ENCODE results near the gene PRR30.

Gene PRR30

DNA sequence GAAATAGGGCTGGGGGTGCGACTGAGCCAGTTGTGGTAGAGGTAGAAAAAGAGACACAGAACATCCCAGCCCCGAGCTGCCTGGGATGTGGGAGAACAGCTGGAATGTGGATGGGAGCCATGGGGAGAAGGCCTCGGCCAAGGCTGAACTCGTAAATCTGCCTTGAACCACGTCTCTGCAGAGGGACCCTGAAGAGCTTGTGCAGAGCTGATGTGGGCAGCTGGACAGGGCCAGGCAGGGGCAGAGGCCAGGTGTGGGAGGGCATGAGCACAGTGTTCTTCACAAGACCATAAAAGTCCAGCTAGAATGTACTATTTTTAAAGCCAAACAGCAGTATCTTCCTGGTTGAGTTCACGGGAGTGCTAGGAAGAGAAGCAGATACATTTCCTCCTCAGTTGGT, 15.3 kb upstream of the PRR30 start:
- DNase-seq (ENCODE audit: low read depth) = no peak
- TF ChIP-seq, protein P1, sequence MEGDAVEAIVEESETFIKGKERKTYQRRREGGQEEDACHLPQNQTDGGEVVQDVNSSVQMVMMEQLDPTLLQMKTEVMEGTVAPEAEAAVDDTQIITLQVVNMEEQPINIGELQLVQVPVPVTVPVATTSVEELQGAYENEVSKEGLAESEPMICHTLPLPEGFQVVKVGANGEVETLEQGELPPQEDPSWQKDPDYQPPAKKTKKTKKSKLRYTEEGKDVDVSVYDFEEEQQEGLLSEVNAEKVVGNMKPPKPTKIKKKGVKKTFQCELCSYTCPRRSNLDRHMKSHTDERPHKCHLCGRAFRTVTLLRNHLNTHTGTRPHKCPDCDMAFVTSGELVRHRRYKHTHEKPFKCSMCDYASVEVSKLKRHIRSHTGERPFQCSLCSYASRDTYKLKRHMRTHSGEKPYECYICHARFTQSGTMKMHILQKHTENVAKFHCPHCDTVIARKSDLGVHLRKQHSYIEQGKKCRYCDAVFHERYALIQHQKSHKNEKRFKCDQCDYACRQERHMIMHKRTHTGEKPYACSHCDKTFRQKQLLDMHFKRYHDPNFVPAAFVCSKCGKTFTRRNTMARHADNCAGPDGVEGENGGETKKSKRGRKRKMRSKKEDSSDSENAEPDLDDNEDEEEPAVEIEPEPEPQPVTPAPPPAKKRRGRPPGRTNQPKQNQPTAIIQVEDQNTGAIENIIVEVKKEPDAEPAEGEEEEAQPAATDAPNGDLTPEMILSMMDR (IDR thresholded peaks at IDR 0.05; ENCODE audit: insufficient read depth, low read depth, low read length, missing control alignments) = no peak
- no peak overlapping the region for H3K4me3 ChIP-seq (ENCODE audit: low read length)

DNA sequence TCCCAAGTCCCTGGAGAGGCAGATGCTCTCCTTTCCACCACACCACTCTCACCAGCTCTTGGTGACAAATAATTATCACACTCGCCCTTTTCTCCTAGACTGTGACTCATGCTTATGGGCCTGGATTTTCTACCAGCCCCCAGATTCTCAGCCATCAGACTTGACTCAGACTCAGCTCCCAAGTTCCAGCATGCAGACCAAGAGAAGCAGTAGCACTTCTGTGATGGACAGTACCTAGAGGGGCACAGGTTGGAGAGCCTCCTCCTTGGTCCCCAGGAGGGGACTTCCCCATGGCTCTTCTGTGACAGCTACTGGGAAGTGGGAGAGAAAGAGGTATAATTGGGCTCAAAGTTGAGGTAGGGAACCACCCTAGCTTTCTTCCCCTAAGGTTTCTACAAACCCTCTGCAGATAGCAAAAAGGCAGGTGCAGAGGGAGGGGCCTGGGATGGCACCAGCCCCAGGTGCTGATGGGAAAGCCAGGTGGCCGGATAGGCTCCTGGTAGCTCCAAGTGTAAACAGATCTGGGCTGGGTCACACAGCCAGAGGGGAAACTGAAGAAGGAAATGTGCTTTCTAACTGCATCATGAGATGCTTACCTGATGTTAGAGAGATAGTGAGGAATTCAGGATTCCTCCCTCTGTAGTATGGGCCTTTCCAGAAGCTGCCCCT, 13.7 kb upstream of the PRR30 start:
- DNase-seq (ENCODE audit: low read depth) = peak; percentile 71
- TF ChIP-seq, protein P1 (IDR thresholded peaks at IDR 0.05; ENCODE audit: insufficient read depth, low read depth, low read length, missing control alignments) = no peak
- H3K4me3 ChIP-seq (ENCODE audit: low read length) = no peak overlapping the region

DNA sequence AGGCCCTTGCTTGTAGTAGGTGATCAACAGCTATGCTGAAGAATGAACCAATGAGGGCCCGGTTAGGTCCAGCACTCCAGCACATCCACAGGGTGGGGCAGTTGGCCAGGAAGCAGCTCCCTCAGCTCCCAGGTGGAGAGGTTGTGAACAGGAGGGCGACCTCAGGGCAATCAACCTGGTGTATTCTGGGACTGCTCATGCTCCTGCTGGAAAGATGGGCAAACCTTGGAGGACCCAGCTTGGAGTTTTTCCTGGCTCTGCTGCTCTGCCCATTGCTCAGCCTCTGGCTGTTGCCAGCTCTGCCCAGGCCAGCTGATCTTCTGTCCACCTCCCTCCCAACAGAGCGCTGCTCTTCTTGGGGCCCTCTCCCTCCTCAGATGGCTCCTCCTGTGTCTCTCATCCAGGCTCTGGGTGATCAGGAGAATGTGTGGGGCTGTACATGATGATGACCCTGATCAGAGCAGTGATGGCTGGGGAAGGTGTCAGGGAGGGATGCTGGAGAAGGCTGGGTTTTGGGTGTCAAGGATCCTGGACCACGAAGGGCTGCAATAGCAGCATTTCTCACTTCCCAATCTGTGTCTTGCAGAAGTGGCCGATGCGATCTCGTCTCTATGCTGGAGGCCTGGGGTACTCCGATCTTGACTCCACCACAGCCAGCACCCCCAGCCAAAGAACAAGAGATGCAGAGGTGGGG, 13.0 kb upstream of the PRR30 start:
- TF ChIP-seq, protein P1 (IDR thresholded peaks at IDR 0.05; ENCODE audit: insufficient read depth, low read depth, low read length, missing control alignments) = no peak
- no peak overlapping the region for H3K4me3 ChIP-seq (ENCODE audit: low read length)
- no peak for DNase-seq (ENCODE audit: low read depth)

DNA sequence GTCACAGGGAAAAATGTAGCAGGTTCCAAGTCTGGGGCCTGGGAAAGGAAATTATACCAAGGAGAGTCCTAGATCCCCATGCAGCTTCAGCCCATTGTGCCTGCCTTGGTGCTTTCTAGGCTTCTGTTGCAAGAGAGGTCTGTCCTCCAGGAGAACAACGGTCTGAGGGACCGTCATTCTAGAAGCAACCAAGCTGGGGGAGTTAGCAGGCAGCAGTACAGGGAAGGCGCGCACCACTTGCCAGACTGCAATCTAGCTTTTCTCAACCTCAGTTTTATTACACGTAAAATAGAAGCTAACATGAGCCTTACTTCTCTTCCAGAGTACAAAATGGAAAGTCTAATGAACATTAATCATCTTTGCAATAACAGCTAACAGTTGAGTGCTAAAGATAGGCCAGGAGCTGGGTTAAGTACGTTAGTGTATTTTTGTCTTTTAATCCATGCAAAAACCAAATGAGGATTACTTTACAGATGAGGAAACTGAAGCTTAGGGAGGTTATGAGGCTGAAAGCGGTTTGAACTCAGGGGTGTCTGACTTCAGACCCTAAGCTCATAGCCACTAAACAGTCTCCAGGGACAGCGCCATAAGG, 11.5 kb upstream of the PRR30 start:
- DNase-seq (ENCODE audit: low read depth) = no peak
- TF ChIP-seq, protein P1 (IDR thresholded peaks at IDR 0.05; ENCODE audit: insufficient read depth, low read depth, low read length, missing control alignments) = no peak
- no peak overlapping the region for H3K4me3 ChIP-seq (ENCODE audit: low read length)

DNA sequence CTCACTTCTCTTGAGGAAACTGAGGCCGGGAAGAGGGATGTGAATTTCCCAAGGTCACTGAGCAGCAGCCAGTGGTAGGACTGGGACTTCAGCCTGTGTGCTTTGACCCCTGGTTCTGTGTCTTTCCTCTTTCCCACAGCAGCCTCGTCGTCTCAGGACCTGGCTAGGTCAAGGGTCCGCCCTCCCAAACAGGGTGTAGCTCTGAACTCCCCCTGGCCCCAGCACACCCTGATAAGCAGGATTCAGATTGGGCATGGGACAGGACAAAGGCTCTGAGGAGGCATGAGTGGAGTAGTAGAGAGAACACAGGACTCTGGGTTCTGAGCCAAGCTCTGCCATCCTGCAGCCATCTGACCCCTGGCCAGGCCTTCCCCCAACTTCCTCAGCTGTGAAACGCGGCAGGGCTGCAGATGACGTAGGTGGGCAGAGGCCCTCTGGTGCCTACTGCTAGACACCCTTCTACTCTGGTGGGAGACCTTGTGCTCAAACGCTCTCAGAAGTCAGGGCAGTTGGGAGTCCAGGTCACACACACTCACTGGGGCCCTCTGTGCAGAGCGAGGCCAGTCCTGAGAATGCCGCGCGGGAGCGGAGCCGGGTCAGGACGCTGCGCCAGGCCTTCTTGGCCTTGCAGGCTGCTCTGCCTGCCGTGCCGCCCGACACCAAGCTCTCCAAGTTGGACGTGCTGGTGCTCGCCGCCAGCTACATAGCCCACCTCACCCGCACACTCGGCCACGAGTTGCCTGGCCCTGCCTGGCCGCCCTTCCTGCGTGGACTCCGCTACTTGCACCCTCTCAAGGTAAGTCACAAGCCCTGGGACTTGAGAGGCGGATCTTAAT, 10.6 kb upstream of the PRR30 start:
- no peak for DNase-seq (ENCODE audit: low read depth)
- H3K4me3 ChIP-seq (ENCODE audit: low read length) = no peak overlapping the region
- TF ChIP-seq, protein P1 (IDR thresholded peaks at IDR 0.05; ENCODE audit: insufficient read depth, low read depth, low read length, missing control alignments) = no peak

DNA sequence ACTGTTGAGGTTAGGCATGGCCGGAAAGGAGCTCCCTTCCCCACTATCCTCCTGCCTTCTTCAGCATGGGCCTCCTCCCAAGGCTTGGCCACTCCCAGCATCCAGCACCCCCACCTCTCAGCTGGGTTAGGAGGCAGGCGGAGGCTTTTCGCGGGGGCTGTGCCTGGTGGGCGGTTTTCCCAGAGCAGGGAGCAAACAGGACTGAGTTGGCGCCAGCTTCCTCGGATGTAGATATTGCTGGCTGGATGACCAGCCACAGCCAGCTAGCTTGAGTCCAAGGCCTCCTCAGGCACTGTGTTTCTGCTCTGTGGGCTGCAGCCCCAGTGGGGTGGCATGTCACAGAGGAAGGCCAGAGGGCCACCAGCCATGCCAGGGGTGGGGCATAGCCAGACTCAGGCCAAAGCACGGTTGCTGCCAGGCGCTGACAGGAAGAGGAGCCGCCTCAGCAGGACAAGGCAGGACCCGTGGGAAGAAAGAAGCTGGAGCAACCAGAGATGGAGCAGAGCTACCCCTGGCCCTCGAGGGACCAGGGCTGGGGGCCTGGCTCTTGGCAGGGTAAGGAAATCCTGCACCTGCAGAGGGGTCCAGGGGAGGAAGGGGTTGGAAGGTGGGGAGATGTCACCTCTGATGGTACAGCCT, 9.7 kb upstream of the PRR30 start, which contains the start of gene TCF23:
TCF23 (plus strand) TSS at position 204 of the 639 bp plus-strand sequence; CDS start at position 334, 130 bp downstream.
- TF ChIP-seq, protein P1 (IDR thresholded peaks at IDR 0.05; ENCODE audit: insufficient read depth, low read depth, low read length, missing control alignments) = no peak
- no peak within 1 kb of the TSS for H3K4me3 ChIP-seq (ENCODE audit: low read length)
- DNase-seq (ENCODE audit: low read depth) = no peak
